CD14-positive monocyte (primary cell): ENCODE results near the gene FRS3. TPM values are rescaled to one million over a fixed set of nuclear protein-coding genes. Genes with fewer than 3 reads are reported as not detected.

ENCODE experiments used
- DNase-seq, 3 donors: peaks; one replicate each; pipeline ENCODE4 v3.0.0-alpha.2; 2011 to 2022
- H2AFZ ChIP-seq: 2 replicates; pipeline ENCODE4 v1.6.0; 2012; ENCODE audit warnings: mild to moderate bottlenecking, low read depth, low read length, inconsistent platforms; ENCODE audit not compliant: insufficient read depth, poor library complexity, severe bottlenecking
- H3K27ac ChIP-seq, 2 donors: 1 replicate in 1 of 2; 2 replicates in 1 of 2; pipeline ENCODE4 v1.5.1; 2012 to 2013; ENCODE audit warnings: low read length in 2 of 2, control low read depth in 1 of 2, inconsistent platforms in 1 of 2, low read depth in 1 of 2, mild to moderate bottlenecking in 1 of 2
- H3K27me3 ChIP-seq, 2 donors: one replicate each; pipeline versions ENCODE4 v1.6.0 to v1.6.1; 2011 to 2013; ENCODE audit warnings: low read length in 2 of 2; ENCODE audit not compliant: control insufficient read depth in 2 of 2, insufficient read depth in 2 of 2
- H3K36me3 ChIP-seq, 2 donors: replicated peaks in 1 of 2; 1 replicate in 1 of 2; 2 replicates in 1 of 2; pipeline versions ENCODE4 v1.5.1 to v1.6.1; 2012 to 2013; ENCODE audit warnings: low read length in 2 of 2, control low read depth in 1 of 2, inconsistent platforms in 1 of 2, mild to moderate bottlenecking in 1 of 2; ENCODE audit not compliant: insufficient read depth in 2 of 2, control insufficient read depth in 1 of 2
- H3K4me1 ChIP-seq, 2 donors: 1 replicate in 1 of 2; 2 replicates in 1 of 2; pipeline versions ENCODE4 v1.5.1 to v1.6.1; 2012 to 2013; ENCODE audit warnings: low read length in 2 of 2, control low read depth in 1 of 2, inconsistent platforms in 1 of 2, mild to moderate bottlenecking in 1 of 2, moderate library complexity in 1 of 2; ENCODE audit not compliant: insufficient read depth in 2 of 2, control insufficient read depth in 1 of 2
- H3K4me2 ChIP-seq: replicated peaks from 2 replicates; pipeline ENCODE3; 2012; ENCODE audit warnings: low read length, moderate library complexity, mild to moderate bottlenecking; ENCODE audit not compliant: poor library complexity, severe bottlenecking; ENCODE audit errors: extremely low read depth
- H3K4me3 ChIP-seq, 3 experiments: fragments of 200-600 bp in 1 of 3; sonication (generic) in 1 of 3; replicated peaks in 1 of 3; 1 replicate in 2 of 3; 2 replicates in 1 of 3; pipeline ENCODE4 v1.5.1; 2011 to 2013; ENCODE audit warnings: low read length in 3 of 3, mild to moderate bottlenecking in 3 of 3, control low read depth in 2 of 3, low read depth in 2 of 3, inconsistent platforms in 1 of 3, moderate library complexity in 1 of 3
- H3K79me2 ChIP-seq: 2 replicates; pipeline ENCODE4 v1.6.0; 2012; ENCODE audit warnings: mild to moderate bottlenecking, control low read depth, inconsistent platforms, low read length, moderate library complexity; ENCODE audit not compliant: insufficient read depth
- H3K9ac ChIP-seq: 2 replicates; pipeline ENCODE4 v1.6.0; 2017; ENCODE audit warnings: low read length, mild to moderate bottlenecking; ENCODE audit not compliant: insufficient read depth, poor library complexity, severe bottlenecking
- H3K9me3 ChIP-seq, 2 donors: replicated peaks in 1 of 2; 1 replicate in 1 of 2; 2 replicates in 1 of 2; pipeline versions ENCODE4 v1.5.1 to v1.6.1; 2012 to 2013; ENCODE audit warnings: low read length in 2 of 2, control low read depth in 1 of 2; ENCODE audit not compliant: control insufficient read depth in 1 of 2, insufficient read depth in 1 of 2
- H4K20me1 ChIP-seq: 2 replicates; pipeline ENCODE4 v1.6.0; 2012; ENCODE audit warnings: mild to moderate bottlenecking, low read length, control low read depth, moderate library complexity; ENCODE audit not compliant: insufficient read depth
- H3K27ac Mint-ChIP-seq, 7 donors: one replicate each; pipeline ENCODE4 v1.8.0; 2020; ENCODE audit warnings: mild to moderate bottlenecking in 7 of 7, mixed read lengths in 7 of 7, moderate library complexity in 6 of 7, inconsistent platforms in 2 of 7
- H3K27me3 Mint-ChIP-seq, 3 donors: one replicate each; pipeline ENCODE4 v1.8.0; 2021 to 2022; ENCODE audit warnings: low read depth in 3 of 3, mild to moderate bottlenecking in 3 of 3, mixed read lengths in 3 of 3, moderate library complexity in 3 of 3, inconsistent platforms in 1 of 3
- H3K36me3 Mint-ChIP-seq, 2 donors: one replicate each; pipeline ENCODE4 v1.8.0; 2020; ENCODE audit warnings: mixed read lengths in 2 of 2, inconsistent platforms in 1 of 2, mild to moderate bottlenecking in 1 of 2
- H3K4me1 Mint-ChIP-seq: one replicate; pipeline ENCODE4 v1.8.0; 2020; ENCODE audit warnings: mild to moderate bottlenecking, mixed read lengths
- H3K4me3 Mint-ChIP-seq, 2 donors: one replicate each; pipeline ENCODE4 v1.8.0; 2020; ENCODE audit warnings: mild to moderate bottlenecking in 2 of 2, mixed read lengths in 2 of 2, moderate library complexity in 1 of 2
- H3K9me3 Mint-ChIP-seq, 7 donors: one replicate each; pipeline ENCODE4 v1.8.0; 2020 to 2022; ENCODE audit warnings: mixed read lengths in 7 of 7, mild to moderate bottlenecking in 6 of 7, moderate library complexity in 6 of 7, inconsistent platforms in 2 of 7
- CTCF ChIP-seq: fragments of 200-600 bp; IDR thresholded peaks from one replicate; pipeline ENCODE4 v1.8.0; 2022; ENCODE audit warnings: antibody characterized with exemption, mild to moderate bottlenecking
- WGBS: methylation state at CpG from one replicate; pipeline ENCODE4 v1.1.5; 2013; ENCODE audit warnings: missing lambda C conversion rate; ENCODE audit not compliant: insufficient coverage; 5-methylcytosine and 5-hydroxymethylcytosine counted together
- intact Hi-C, 2 donors: fragments of 100-400 bp; cut with micrococcal nuclease; formaldehyde crosslinking; loops; one replicate each; pipeline versions ENCODE4 v1.15.0 to v1.15.1; 2023
- polyA plus RNA-seq, 3 donors: library from polyadenylated mRNA; depleted of rRNA in 1 of 3; unstranded in 2 of 3; stranded (reverse) in 1 of 3; fragments of 300-500 nt in 2 of 3; fragments of >200 nt in 1 of 3; fragmentation: Illumina TruSeq in 2 of 3; gene quantifications; 1 replicate in 2 of 3; 2 replicates in 1 of 3; pipeline ENCODE4 v1.2.3, GENCODE V29; 2012 to 2021
- small RNA-seq: library from RNA; depleted of rRNA; stranded (forward); fragments of <200 nt; gene quantifications from one replicate; pipeline ENCODE3, GENCODE V24; 2012; ENCODE audit warnings: low read depth; ENCODE audit not compliant: insufficient read length

Gene FRS3
- polyA plus RNA-seq, 3 donors = 1.3 to 7.0 (median 2.6) TPM

GRCh38 chr6:41720783-41721182 lies 58.9 kb downstream of the FRS3 start:
- Histone ChIP-seq H3K36me3 (no peaks in the 10 kb centered on the region), H2AFZ (no peak overlapping the region), H3K4me3 (no peak overlapping the region), H3K9ac (no peak overlapping the region), H3K4me1 (peaks cover 93 to 98% of the 10 kb centered on the region in 2 donors), H3K4me2 (peak overlapping the region; percentile 27), H3K27ac (peak overlapping the region in 1 of 2 donors; percentile 57), H3K27me3 (no peaks in the 10 kb centered on the region), H3K79me2 (peaks cover 97% of the 10 kb centered on the region), H3K9me3 (no peaks in the 10 kb centered on the region), H4K20me1 (peaks cover 96% of the 10 kb centered on the region)
- Mint-ChIP-seq H3K9me3 (no peaks in the 10 kb centered on the region), H3K36me3 (peaks cover 18 to 42% of the 10 kb centered on the region in 2 donors), H3K27me3 (peaks cover 0 to 2% (median 0%) of the 10 kb centered on the region in 3 donors), H3K4me3 (no peak overlapping the region), H3K27ac (peak overlapping the region in 4 of 7 donors; percentile 15 to 97 (median 72)), H3K4me1 (peaks cover 95% of the 10 kb centered on the region)
- no peak for DNase-seq
- intact Hi-C loops = loop anchor here in 1 of 2 donors (5.0 to 10.0 kb wide), 2 partner anchors 174 to 1067 kb away; partner anchors contain the start of gene USP49
- no peak for TF ChIP-seq CTCF
- WGBS = 91% methylated on average over 2 of the region's 2 CpGs

- Histone ChIP-seq H3K27me3 (no peaks in the 10 kb centered on the region), H4K20me1 (peaks cover 96% of the 10 kb centered on the region), H3K9ac (peak overlapping the region; percentile 33), H2AFZ (no peak overlapping the region), H3K4me1 (peaks cover 88 to 95% of the 10 kb centered on the region in 2 donors), H3K27ac (peak overlapping the region; percentile 2 to 57), H3K4me2 (peak overlapping the region; percentile 2), H3K9me3 (no peaks in the 10 kb centered on the region), H3K36me3 (no peaks in the 10 kb centered on the region), H3K4me3 (no peak overlapping the region), H3K79me2 (peaks cover 97% of the 10 kb centered on the region)
- Mint-ChIP-seq H3K9me3 (no peaks in the 10 kb centered on the region), H3K4me3 (peak overlapping the region in 1 of 2 donors; percentile 39), H3K27ac (peak overlapping the region in 2 of 7 donors; percentile 55 to 82), H3K4me1 (peaks cover 92% of the 10 kb centered on the region), H3K27me3 (peaks cover 0 to 3% (median 0%) of the 10 kb centered on the region in 3 donors), H3K36me3 (peaks cover 17 to 47% of the 10 kb centered on the region in 2 donors)
- TF ChIP-seq CTCF = no peak
- 80% methylated on average over 3 of the region's 3 CpGs for WGBS
- intact Hi-C loops = loop anchor here in 1 of 2 donors (5.0 to 10.0 kb wide), 2 partner anchors 175 to 1067 kb away; partner anchors contain the start of gene USP49
- DNase-seq = peak in 1 of 3 donors; percentile 64
Observed at GRCh38 chr6:41720262-41720620, 59.5 kb downstream of the FRS3 start.

Small RNAs within 50 kb of the gene (small RNA-seq; reads per million reads assigned to genes)
- gene AL365205.2 (not detected), gene AL365205.3 (not detected)

Other genes with a start within 250 kb of the FRS3 start
- 1 to 10 TPM in 1 of 3 donors, under 1 TPM in 2; 0.62 to 7.6 (median 0.65) TPM for gene FOXP4, start 233.5 kb downstream of the FRS3 start, polyA plus RNA-seq
- not detected for gene MDFI, start 141.4 kb downstream of the FRS3 start, polyA plus RNA-seq
- 10 to 100 TPM; 42.6 to 60.0 (median 55.0) TPM for gene TFEB, start 44.3 kb downstream of the FRS3 start, polyA plus RNA-seq
- gene PGC, start 32.5 kb downstream of the FRS3 start, polyA plus RNA-seq = not detected
- under 1 TPM in 1 of 3 donors, not detected in 2; 0.88 TPM for gene PRICKLE4, start 882 bp upstream of the FRS3 start, polyA plus RNA-seq
- 100 to 1,000 TPM; 271 to 382 (median 343) TPM for gene TOMM6, start 7.8 kb upstream of the FRS3 start, polyA plus RNA-seq
- gene USP49, start 115.5 kb upstream of the FRS3 start, polyA plus RNA-seq = 1 to 10 TPM in 1 of 3 donors, under 1 TPM in 2; 0.08 to 4.8 (median 0.37) TPM
- gene MED20, start 141.2 kb upstream of the FRS3 start, polyA plus RNA-seq = 10 to 100 TPM in 2 of 3 donors, 1 to 10 TPM in 1; 6.3 to 16.2 (median 13.6) TPM
- 1 to 10 TPM; 2.7 to 4.2 (median 3.9) TPM for gene BYSL, start 141.6 kb upstream of the FRS3 start, polyA plus RNA-seq
- gene CCND3, start 161.9 kb upstream of the FRS3 start, polyA plus RNA-seq = 100 to 1,000 TPM; 166 to 273 (median 259) TPM